Measurements from ENCODE around the gene ERBB4.

The ERBB4 gene

GRCh38 chr2:211690736-211691135, 847.9 kb downstream of the ERBB4 start:
- no peak for DNase-seq (ENCODE audit: low read depth, low spot score)
- Histone ChIP-seq H3K27ac (ENCODE audit: low read length) (no peak overlapping the region), H3K9me3 (ENCODE audit: control insufficient read depth, insufficient read depth, low read length) (no peaks in the 10 kb centered on the region), H3K4me3 (ENCODE audit: low read length) (no peak overlapping the region), H3K4me1 (ENCODE audit: control insufficient read depth, insufficient read depth, low read length) (no peaks in the 10 kb centered on the region), H3K36me3 (ENCODE audit: control insufficient read depth, insufficient read depth, low read length) (no peaks in the 10 kb centered on the region), H3K27me3 (ENCODE audit: control insufficient read depth, insufficient read depth, low read length) (no peaks in the 10 kb centered on the region)
- WGBS (ENCODE audit: insufficient coverage, insufficient read length): no CpG with 5 or more reads among the region's 1 CpG

- H3K27ac ChIP-seq (ENCODE audit: low read length): no peak overlapping the region
- no CpG with 5 or more reads among the region's 2 CpGs for WGBS (ENCODE audit: insufficient coverage, insufficient read length)
- no peak for DNase-seq (ENCODE audit: low read depth, low spot score)
Measured at GRCh38 chr2:211688196-211688595, 850.4 kb downstream of the ERBB4 start.

GRCh38 chr2:211674715-211675114, 863.9 kb downstream of the ERBB4 start:
- WGBS (ENCODE audit: insufficient coverage, insufficient read length): no CpG with 5 or more reads among the region's 2 CpGs
- H3K4me3 ChIP-seq (ENCODE audit: low read length): no peak overlapping the region
- no peak for DNase-seq (ENCODE audit: low read depth, low spot score)
- H3K27ac ChIP-seq (ENCODE audit: low read length): no peak overlapping the region
- H3K36me3 ChIP-seq (ENCODE audit: control insufficient read depth, insufficient read depth, low read length): no peaks in the 10 kb centered on the region
- no peaks in the 10 kb centered on the region for H3K9me3 ChIP-seq (ENCODE audit: control insufficient read depth, insufficient read depth, low read length)
- H3K4me1 ChIP-seq (ENCODE audit: control insufficient read depth, insufficient read depth, low read length): no peaks in the 10 kb centered on the region
- H3K27me3 ChIP-seq (ENCODE audit: control insufficient read depth, insufficient read depth, low read length): no peaks in the 10 kb centered on the region

More at GRCh38 chr2:211688196-211688595, 850.4 kb downstream of the ERBB4 start:
- H3K27me3 ChIP-seq (ENCODE audit: control insufficient read depth, insufficient read depth, low read length): no peaks in the 10 kb centered on the region
- no peaks in the 10 kb centered on the region for H3K4me1 ChIP-seq (ENCODE audit: control insufficient read depth, insufficient read depth, low read length)
- H3K4me3 ChIP-seq (ENCODE audit: low read length): no peak overlapping the region
- H3K9me3 ChIP-seq (ENCODE audit: control insufficient read depth, insufficient read depth, low read length): no peaks in the 10 kb centered on the region
- no peaks in the 10 kb centered on the region for H3K36me3 ChIP-seq (ENCODE audit: control insufficient read depth, insufficient read depth, low read length)

- no peak overlapping the region for H3K27ac ChIP-seq (ENCODE audit: low read length)
- no peak overlapping the region for H3K4me3 ChIP-seq (ENCODE audit: low read length)
- no peak for DNase-seq (ENCODE audit: low read depth, low spot score)
- no peaks in the 10 kb centered on the region for H3K36me3 ChIP-seq (ENCODE audit: control insufficient read depth, insufficient read depth, low read length)
- no peaks in the 10 kb centered on the region for H3K9me3 ChIP-seq (ENCODE audit: control insufficient read depth, insufficient read depth, low read length)
- no peaks in the 10 kb centered on the region for H3K27me3 ChIP-seq (ENCODE audit: control insufficient read depth, insufficient read depth, low read length)
- H3K4me1 ChIP-seq (ENCODE audit: control insufficient read depth, insufficient read depth, low read length): no peaks in the 10 kb centered on the region
- WGBS (ENCODE audit: insufficient coverage, insufficient read length): no CpG with 5 or more reads among the region's 3 CpGs
Measured at GRCh38 chr2:211673133-211673905, 865.3 kb downstream of the ERBB4 start.

GRCh38 chr2:211671977-211672376, 866.6 kb downstream of the ERBB4 start:
- Histone ChIP-seq H3K27ac (ENCODE audit: low read length) (no peak overlapping the region), H3K4me1 (ENCODE audit: control insufficient read depth, insufficient read depth, low read length) (no peaks in the 10 kb centered on the region), H3K4me3 (ENCODE audit: low read length) (no peak overlapping the region), H3K9me3 (ENCODE audit: control insufficient read depth, insufficient read depth, low read length) (no peaks in the 10 kb centered on the region), H3K27me3 (ENCODE audit: control insufficient read depth, insufficient read depth, low read length) (no peaks in the 10 kb centered on the region), H3K36me3 (ENCODE audit: control insufficient read depth, insufficient read depth, low read length) (no peaks in the 10 kb centered on the region)
- WGBS (ENCODE audit: insufficient coverage, insufficient read length): no CpG with 5 or more reads among the region's 1 CpG
- DNase-seq (ENCODE audit: low read depth, low spot score): no peak

GRCh38 chr2:211665299-211665698, 873.3 kb downstream of the ERBB4 start:
- DNase-seq (ENCODE audit: low read depth, low spot score): no peak
- no peaks in the 10 kb centered on the region for H3K27me3 ChIP-seq (ENCODE audit: control insufficient read depth, insufficient read depth, low read length)
- H3K9me3 ChIP-seq (ENCODE audit: control insufficient read depth, insufficient read depth, low read length): no peaks in the 10 kb centered on the region
- no peaks in the 10 kb centered on the region for H3K4me1 ChIP-seq (ENCODE audit: control insufficient read depth, insufficient read depth, low read length)
- no peak overlapping the region for H3K27ac ChIP-seq (ENCODE audit: low read length)
- no peaks in the 10 kb centered on the region for H3K36me3 ChIP-seq (ENCODE audit: control insufficient read depth, insufficient read depth, low read length)
- no CpG with 5 or more reads among the region's 2 CpGs for WGBS (ENCODE audit: insufficient coverage, insufficient read length)
- H3K4me3 ChIP-seq (ENCODE audit: low read length): no peak overlapping the region

- no peaks in the 10 kb centered on the region for H3K4me1 ChIP-seq (ENCODE audit: control insufficient read depth, insufficient read depth, low read length)
- no peak overlapping the region for H3K4me3 ChIP-seq (ENCODE audit: low read length)
- no peaks in the 10 kb centered on the region for H3K9me3 ChIP-seq (ENCODE audit: control insufficient read depth, insufficient read depth, low read length)
- WGBS (ENCODE audit: insufficient coverage, insufficient read length): no CpG with 5 or more reads among the region's 2 CpGs
- H3K27ac ChIP-seq (ENCODE audit: low read length): no peak overlapping the region
- no peaks in the 10 kb centered on the region for H3K36me3 ChIP-seq (ENCODE audit: control insufficient read depth, insufficient read depth, low read length)
- no peaks in the 10 kb centered on the region for H3K27me3 ChIP-seq (ENCODE audit: control insufficient read depth, insufficient read depth, low read length)
- no peak for DNase-seq (ENCODE audit: low read depth, low spot score)
Measured at GRCh38 chr2:211664321-211664720, 874.3 kb downstream of the ERBB4 start.

- no peak overlapping the region for H3K4me3 ChIP-seq (ENCODE audit: low read length)
- H3K9me3 ChIP-seq (ENCODE audit: control insufficient read depth, insufficient read depth, low read length): no peaks in the 10 kb centered on the region
- H3K27me3 ChIP-seq (ENCODE audit: control insufficient read depth, insufficient read depth, low read length): no peaks in the 10 kb centered on the region
- DNase-seq (ENCODE audit: low read depth, low spot score): no peak
- WGBS (ENCODE audit: insufficient coverage, insufficient read length): no CpG with 5 or more reads among the region's 3 CpGs
- no peak overlapping the region for H3K27ac ChIP-seq (ENCODE audit: low read length)
- no peaks in the 10 kb centered on the region for H3K4me1 ChIP-seq (ENCODE audit: control insufficient read depth, insufficient read depth, low read length)
- no peaks in the 10 kb centered on the region for H3K36me3 ChIP-seq (ENCODE audit: control insufficient read depth, insufficient read depth, low read length)
Measured at GRCh38 chr2:211654211-211654780, 884.3 kb downstream of the ERBB4 start.

GRCh38 chr2:211652327-211652726, 886.3 kb downstream of the ERBB4 start:
- Histone ChIP-seq H3K4me3 (ENCODE audit: low read length) (no peak overlapping the region), H3K4me1 (ENCODE audit: control insufficient read depth, insufficient read depth, low read length) (no peaks in the 10 kb centered on the region), H3K27me3 (ENCODE audit: control insufficient read depth, insufficient read depth, low read length) (no peaks in the 10 kb centered on the region), H3K27ac (ENCODE audit: low read length) (no peak overlapping the region), H3K9me3 (ENCODE audit: control insufficient read depth, insufficient read depth, low read length) (no peaks in the 10 kb centered on the region), H3K36me3 (ENCODE audit: control insufficient read depth, insufficient read depth, low read length) (no peaks in the 10 kb centered on the region)
- no CpG with 5 or more reads among the region's 1 CpG for WGBS (ENCODE audit: insufficient coverage, insufficient read length)
- no peak for DNase-seq (ENCODE audit: low read depth, low spot score)

- DNase-seq (ENCODE audit: low read depth, low spot score): no peak
- Histone ChIP-seq H3K4me1 (ENCODE audit: control insufficient read depth, insufficient read depth, low read length) (no peaks in the 10 kb centered on the region), H3K9me3 (ENCODE audit: control insufficient read depth, insufficient read depth, low read length) (no peaks in the 10 kb centered on the region), H3K27ac (ENCODE audit: low read length) (no peak overlapping the region), H3K4me3 (ENCODE audit: low read length) (no peak overlapping the region), H3K27me3 (ENCODE audit: control insufficient read depth, insufficient read depth, low read length) (no peaks in the 10 kb centered on the region), H3K36me3 (ENCODE audit: control insufficient read depth, insufficient read depth, low read length) (no peaks in the 10 kb centered on the region)
- no CpG with 5 or more reads among the region's 2 CpGs for WGBS (ENCODE audit: insufficient coverage, insufficient read length)
Measured at GRCh38 chr2:211649331-211649730, 889.3 kb downstream of the ERBB4 start.

GRCh38 chr2:211631503-211631902, 907.1 kb downstream of the ERBB4 start:
- DNase-seq (ENCODE audit: low read depth, low spot score): no peak
- Histone ChIP-seq H3K9me3 (ENCODE audit: control insufficient read depth, insufficient read depth, low read length) (no peaks in the 10 kb centered on the region), H3K27ac (ENCODE audit: low read length) (no peak overlapping the region), H3K27me3 (ENCODE audit: control insufficient read depth, insufficient read depth, low read length) (no peaks in the 10 kb centered on the region), H3K36me3 (ENCODE audit: control insufficient read depth, insufficient read depth, low read length) (no peaks in the 10 kb centered on the region), H3K4me3 (ENCODE audit: low read length) (no peak overlapping the region), H3K4me1 (ENCODE audit: control insufficient read depth, insufficient read depth, low read length) (no peaks in the 10 kb centered on the region)
- no CpG with 5 or more reads among the region's 1 CpG for WGBS (ENCODE audit: insufficient coverage, insufficient read length)
